Measurements from ENCODE around the gene POU2AF1.

DNA sequence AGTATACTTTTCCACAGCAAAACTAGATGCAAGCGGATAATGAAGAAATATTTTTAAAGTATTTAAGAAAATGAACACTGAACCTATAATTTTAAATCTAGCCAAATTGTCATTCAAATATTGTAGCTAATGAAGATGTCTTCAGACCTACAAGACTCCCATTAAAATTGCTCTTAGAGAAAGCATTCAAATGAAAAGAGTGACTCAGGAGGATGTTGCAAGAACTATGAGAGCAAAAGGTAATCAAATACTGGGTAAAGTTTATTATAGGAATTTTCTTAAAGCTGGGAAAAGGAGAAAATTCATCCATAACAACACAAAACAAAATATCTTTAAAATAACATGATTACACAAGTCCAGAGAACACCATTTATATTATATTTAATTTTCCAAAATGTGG, 5.4 kb upstream of the POU2AF1 start:
- TF ChIP-seq, protein P1, sequence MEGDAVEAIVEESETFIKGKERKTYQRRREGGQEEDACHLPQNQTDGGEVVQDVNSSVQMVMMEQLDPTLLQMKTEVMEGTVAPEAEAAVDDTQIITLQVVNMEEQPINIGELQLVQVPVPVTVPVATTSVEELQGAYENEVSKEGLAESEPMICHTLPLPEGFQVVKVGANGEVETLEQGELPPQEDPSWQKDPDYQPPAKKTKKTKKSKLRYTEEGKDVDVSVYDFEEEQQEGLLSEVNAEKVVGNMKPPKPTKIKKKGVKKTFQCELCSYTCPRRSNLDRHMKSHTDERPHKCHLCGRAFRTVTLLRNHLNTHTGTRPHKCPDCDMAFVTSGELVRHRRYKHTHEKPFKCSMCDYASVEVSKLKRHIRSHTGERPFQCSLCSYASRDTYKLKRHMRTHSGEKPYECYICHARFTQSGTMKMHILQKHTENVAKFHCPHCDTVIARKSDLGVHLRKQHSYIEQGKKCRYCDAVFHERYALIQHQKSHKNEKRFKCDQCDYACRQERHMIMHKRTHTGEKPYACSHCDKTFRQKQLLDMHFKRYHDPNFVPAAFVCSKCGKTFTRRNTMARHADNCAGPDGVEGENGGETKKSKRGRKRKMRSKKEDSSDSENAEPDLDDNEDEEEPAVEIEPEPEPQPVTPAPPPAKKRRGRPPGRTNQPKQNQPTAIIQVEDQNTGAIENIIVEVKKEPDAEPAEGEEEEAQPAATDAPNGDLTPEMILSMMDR (conservative IDR thresholded peaks at IDR 0.05; ENCODE audit: low read length), result no peak
- no peak for TF ChIP-seq EZH2phosphoT487 (IDR thresholded peaks at IDR 0.05; ENCODE audit: borderline replicate concordance)
